GM12878 (cell line): ENCODE measurements around the gene PDIA4. TPM values are rescaled to one million over a fixed set of nuclear protein-coding genes. Genes with fewer than 3 reads are reported as not detected.

Source experiments
- ATAC-seq: fragments of 200-7000 bp; cut with Tn5 transposase; 3 replicates; pipeline ENCODE4 v1.9.1; 2020; ENCODE audit warnings: mild to moderate bottlenecking, moderate library complexity
- BruUV-seq: library from RNA; stranded (reverse); fragments of 400-500 nt; replicated peaks from 2 replicates; lab custom pipeline; 2021; lab: Mats Ljungman, UMichigan
- CTCF ChIA-PET: fragments of 300-600 bp; sonication (Branson Sonifier 250); formaldehyde crosslinking; extraction: SDS; loops from one replicate; lab custom pipeline; 2021; ENCODE audit warnings: inconsistent platforms; lab: Yijun Ruan, JAX
- POLR2A ChIA-PET: fragments of 350-600 bp; formaldehyde crosslinking; extraction: SDS; loops from one replicate; lab custom pipeline; 2021; ENCODE audit warnings: inconsistent platforms; lab: Charles Lee
- RAD21 ChIA-PET: fragments of 300-600 bp; sonication (Branson Sonifier 250); formaldehyde crosslinking; loops from one replicate; lab custom pipeline; 2023; ENCODE audit warnings: antibody characterized with exemption; ENCODE audit not compliant: unreplicated experiment; lab: Charles Lee
- SMC1A ChIA-PET: fragments of 300-600 bp; sonication (Branson Sonifier 250); formaldehyde crosslinking; loops from one replicate; lab custom pipeline; 2023; ENCODE audit not compliant: unreplicated experiment, uncharacterized antibody; lab: Charles Lee
- DNase-seq: peaks from one replicate; pipeline ENCODE4 v3.0.0-alpha.2; 2011; ENCODE audit warnings: low read depth, low spot score
- FAIRE-seq: peaks from 3 replicates; lab custom pipeline; 2011; peaks lifted over from hg19 to GRCh38; lab: Jason Lieb, UNC
- H2AFZ ChIP-seq: 2 replicates; pipeline ENCODE4 v1.6.0; 2011; ENCODE audit warnings: low read depth, low read length, control low read depth; ENCODE audit not compliant: control insufficient read depth
- H3K27ac ChIP-seq: 2 replicates; pipeline ENCODE4 v1.5.1; 2011; ENCODE audit warnings: control low read depth; ENCODE audit not compliant: control insufficient read depth, insufficient read depth
- H3K27me3 ChIP-seq, 2 experiments: replicated peaks in 1 of 2; 2 replicates each; pipeline versions ENCODE4 v1.6.0 to v1.6.1; 2011; ENCODE audit warnings: low read length in 1 of 2; ENCODE audit not compliant: control insufficient read depth in 2 of 2, insufficient read depth in 2 of 2
- H3K36me3 ChIP-seq, 2 experiments: 2 replicates each; pipeline ENCODE4 v1.5.1; 2011; ENCODE audit warnings: low read length in 1 of 2; ENCODE audit not compliant: control insufficient read depth in 2 of 2, insufficient read depth in 2 of 2
- H3K4me1 ChIP-seq: 2 replicates; pipeline ENCODE4 v1.6.1; 2011; ENCODE audit warnings: mild to moderate bottlenecking, low read length, moderate library complexity, mixed read lengths; ENCODE audit not compliant: control insufficient read depth, insufficient read depth
- H3K4me2 ChIP-seq: 2 replicates; pipeline ENCODE4 v1.6.0; 2011; ENCODE audit warnings: control low read depth; ENCODE audit not compliant: control insufficient read depth, insufficient read depth
- H3K4me3 ChIP-seq: fragments of 200-600 bp; sonication (generic); 2 replicates; pipeline ENCODE4 v1.5.1; 2016
- H3K79me2 ChIP-seq: 2 replicates; pipeline ENCODE4 v1.6.0; 2011; ENCODE audit warnings: low read length; ENCODE audit not compliant: control insufficient read depth, insufficient read depth
- H3K9ac ChIP-seq: 2 replicates; pipeline ENCODE4 v1.8.0; 2011; ENCODE audit warnings: low read length, control low read depth, mixed read lengths; ENCODE audit not compliant: control insufficient read depth, insufficient read depth
- H3K9me3 ChIP-seq: replicated peaks from 3 replicates; pipeline ENCODE4 v1.5.1; 2011; ENCODE audit warnings: mild to moderate bottlenecking, low read length; ENCODE audit not compliant: control insufficient read depth, insufficient read depth
- H4K20me1 ChIP-seq: 2 replicates; pipeline ENCODE4 v1.6.0; 2011; ENCODE audit not compliant: control insufficient read depth, insufficient read depth
- ATF2 ChIP-seq: IDR thresholded peaks from 2 replicates; pipeline ENCODE4 v1.6.1; 2012; ENCODE audit warnings: low read length, inconsistent platforms
- ETV6 ChIP-seq, 2 experiments: fragments of 450-650 bp in 1 of 2; IDR thresholded peaks in 1 of 2; conservative IDR thresholded peaks in 1 of 2; 2 replicates each; pipeline ENCODE4 v1.6.1; 2014; ENCODE audit warnings: antibody characterized with exemption in 1 of 2, borderline replicate concordance in 1 of 2, low read depth in 1 of 2, mild to moderate bottlenecking in 1 of 2, moderate library complexity in 1 of 2
- NFYA ChIP-seq: IDR thresholded peaks from 2 replicates; pipeline ENCODE4 v1.6.1; 2011; ENCODE audit warnings: low read depth, mild to moderate bottlenecking, low read length, improper control_type of control experiment, borderline replicate concordance
- PAX8 ChIP-seq: fragments of 450-650 bp; IDR thresholded peaks from 2 replicates; pipeline ENCODE4 v1.6.1; 2017; ENCODE audit warnings: mild to moderate bottlenecking, moderate library complexity
- ZNF207 ChIP-seq: fragments of 450-650 bp; IDR thresholded peaks from 2 replicates; pipeline ENCODE4 v1.6.1; 2014; ENCODE audit warnings: antibody characterized with exemption, mild to moderate bottlenecking, borderline replicate concordance
- WGBS: methylation state at CpG from one replicate; pipeline ENCODE4 v1.1.6; 2016; ENCODE audit warnings: low lambda C conversion rate; ENCODE audit not compliant: insufficient replicate concordance, insufficient coverage; ENCODE audit errors: missing lambda C conversion rate; 5-methylcytosine and 5-hydroxymethylcytosine counted together
- in situ Hi-C: fragments of 300-500 bp; cut with MboI; formaldehyde crosslinking; loops from 9 replicates; pipeline ENCODE4 v1.14.3; 2018; ENCODE audit warnings: mixed read lengths
- intact Hi-C: fragments of 100-400 bp; cut with micrococcal nuclease; formaldehyde crosslinking; loops from one replicate; pipeline ENCODE4 v1.14.2; 2022; ENCODE audit not compliant: unreplicated experiment
- polyA plus RNA-seq, 11 experiments: library from polyadenylated mRNA; depleted of rRNA in 4 of 11; unstranded in 6 of 11; stranded (reverse) in 5 of 11; fragments of >200 nt; fragmentation: Nextera tagmentation in 4 of 11; fragmentation: Illumina TruSeq in 1 of 11; extraction: Ambion mirVana in 4 of 11; extraction: Trizol in 1 of 11; gene quantifications; 1 replicate in 1 of 11; 2 replicates in 10 of 11; pipeline versions ENCODE4 v1.2.1 to v1.2.3, GENCODE V29; 2011 to 2016; ENCODE audit warnings: inconsistent platforms in 2 of 11, missing spikeins in 2 of 11, low read depth in 1 of 11
- total RNA-seq, 4 experiments: library from RNA; depleted of rRNA in 3 of 4; stranded (reverse); fragments of >200 nt in 3 of 4; fragmentation: Illumina TruSeq in 1 of 4; extraction: Trizol in 1 of 4; gene quantifications; 2 replicates each; pipeline versions ENCODE4 v1.2.1 to v1.2.3, GENCODE V29; 2013 to 2021

PDIA4 gene
- total and polyA plus RNA-seq, 10 of the 15 experiments (the other 5 are each of a cell fraction or from before 2014, with no cell fraction given), result 7.1 to 306 (median 106) TPM

GRCh38 chr7:148993193-148993592, 35.1 kb downstream of the PDIA4 start:
- DNase-seq, result no peak

GRCh38 chr7:148991536-148991935, 36.8 kb downstream of the PDIA4 start:
- in situ Hi-C loops, result no loop called here
- BruUV-seq, result no TSS peak

More at GRCh38 chr7:148993193-148993592, 35.1 kb downstream of the PDIA4 start:
- H3K27me3 ChIP-seq, result no peaks in the 10 kb centered on the region
- TF ChIP-seq ETV6 (conservative IDR thresholded peaks at IDR 0.05 in 1 of 2, IDR thresholded peaks at IDR 0.05 in 1 of 2; ENCODE audit: borderline replicate concordance in 1 of 2, low read depth in 1 of 2), result no peak
- TF ChIP-seq ATF2, result no peak
- in situ Hi-C loops (no loop called here), intact Hi-C loops (no loop called here)
- H3K4me1 ChIP-seq, result peaks cover 4% of the 10 kb centered on the region
- WGBS, result 87% methylated on average over 8 of the region's 8 CpGs
- H3K4me3 ChIP-seq, result no peak overlapping the region
- no peaks in the 10 kb centered on the region for H3K79me2 ChIP-seq
- H3K9me3 ChIP-seq, result no peaks in the 10 kb centered on the region
- ChIA-PET POLR2A (no interaction called here), SMC1A (interaction anchor here (1.1 kb wide), 1 partner anchor 12 kb away, joined by 3 read pairs; no protein-coding TSS in a partner anchor), CTCF (no interaction called here), RAD21 (interaction anchor here (1.1 kb wide), 1 partner anchor 10 kb away, joined by 3 read pairs; no protein-coding TSS in a partner anchor)
- H3K9ac ChIP-seq, result no peak overlapping the region
- BruUV-seq, result no TSS peak
- no peak overlapping the region for H3K27ac ChIP-seq
- H4K20me1 ChIP-seq, result no peaks in the 10 kb centered on the region
- no peak for ATAC-seq
- no peak for FAIRE-seq
- H3K4me2 ChIP-seq, result no peak overlapping the region
- no peak overlapping the region for H2AFZ ChIP-seq
- no peaks in the 10 kb centered on the region for H3K36me3 ChIP-seq

More at GRCh38 chr7:148991536-148991935, 36.8 kb downstream of the PDIA4 start:
- H3K27ac ChIP-seq, result no peak overlapping the region
- 41% methylated on average over 1 of the region's 1 CpG for WGBS
- ChIA-PET SMC1A (no interaction called here), RAD21 (interaction anchor here (0.6 kb wide), 1 partner anchor 583 kb away, joined by 3 read pairs; no protein-coding TSS in a partner anchor), CTCF (interaction anchor here (1.1 to 1.5 kb wide), 3 partner anchors 9 to 74 kb away, joined by 4 to 6 read pairs (median 4); no protein-coding TSS in a partner anchor)
- intact Hi-C loops, result no loop called here
- no peak overlapping the region for H3K4me3 ChIP-seq
- FAIRE-seq, result no peak
- no peaks in the 10 kb centered on the region for H3K36me3 ChIP-seq
- no peak overlapping the region for H3K9ac ChIP-seq
- DNase-seq, result no peak
- H3K4me2 ChIP-seq, result no peak overlapping the region
- no peaks in the 10 kb centered on the region for H3K27me3 ChIP-seq
- no peaks in the 10 kb centered on the region for H3K9me3 ChIP-seq
- peaks cover 7% of the 10 kb centered on the region for H3K4me1 ChIP-seq
- TF ChIP-seq ZNF207 (no peak), PAX8 (no peak), NFYA (no peak)
- TF ChIP-seq, all 136 proteins: peak for 0
- Histone ChIP-seq H4K20me1 (no peaks in the 10 kb centered on the region), H3K79me2 (no peaks in the 10 kb centered on the region), H2AFZ (no peak overlapping the region)
- POLR2A ChIA-PET, result interaction anchor here (0.7 to 0.9 kb wide), 2 partner anchors 19 to 34 kb away, joined by 5 to 8 read pairs; no protein-coding TSS in a partner anchor
- no peak for ATAC-seq
